BLaER1 (cell line): Measurements from ENCODE around the gene MYL12B.

Experiments
- H3K27ac ChIP-seq: shearing (Covaris generic); formaldehyde crosslinking; 2 replicates; pipeline ENCODE4 v1.8.1; 2022
- H3K27me3 ChIP-seq: shearing (Covaris generic); formaldehyde crosslinking; 2 replicates; pipeline ENCODE4 v1.8.1; 2022
- H3K36me3 ChIP-seq: shearing (Covaris generic); formaldehyde crosslinking; 2 replicates; pipeline ENCODE4 v1.8.1; 2022
- H3K4me1 ChIP-seq: shearing (Covaris generic); formaldehyde crosslinking; 2 replicates; pipeline ENCODE4 v1.8.1; 2022
- H3K4me2 ChIP-seq: shearing (Covaris generic); formaldehyde crosslinking; 2 replicates; pipeline ENCODE4 v1.8.1; 2022
- H3K4me3 ChIP-seq: shearing (Covaris generic); formaldehyde crosslinking; 2 replicates; pipeline ENCODE4 v1.8.1; 2022
- H3K9ac ChIP-seq: shearing (Covaris generic); formaldehyde crosslinking; 2 replicates; pipeline ENCODE4 v1.8.1; 2022
- H3K9me3 ChIP-seq: shearing (Covaris generic); formaldehyde crosslinking; 2 replicates; pipeline ENCODE4 v1.8.1; 2022
- H4K20me1 ChIP-seq: shearing (Covaris generic); formaldehyde crosslinking; 2 replicates; pipeline ENCODE4 v1.8.1; 2022
- Cebpa-rat ChIP-seq: shearing (Covaris generic); IDR thresholded peaks from 2 replicates; pipeline ENCODE4 v1.8.1; 2022

MYL12B gene

GRCh38 chr18:3261373-3262233, at the start of gene MYL12B:
Gene MYL12B (plus strand): TSS chr18:3262133. CDS start chr18:3272899, 10,766 bp downstream.
- H3K36me3 ChIP-seq: peaks cover 29% of the 10 kb centered on the region
- peaks cover 39% of the 10 kb centered on the region for H4K20me1 ChIP-seq
- TF ChIP-seq Cebpa-rat: no peak
- H3K4me2 ChIP-seq: peak within 1 kb of the TSS; percentile 82
- no peaks in the 10 kb centered on the region for H3K27me3 ChIP-seq
- no peaks in the 10 kb centered on the region for H3K9me3 ChIP-seq
- H3K9ac ChIP-seq: peak within 1 kb of the TSS; percentile 98
- peaks cover 77% of the 10 kb centered on the region for H3K4me1 ChIP-seq
- peak within 1 kb of the TSS; percentile 99 for H3K27ac ChIP-seq
- H3K4me3 ChIP-seq: peak within 1 kb of the TSS; percentile 92

- H3K27me3 ChIP-seq: no peaks in the 10 kb centered on the region; the same call in 1 of the 2 replicates
- H3K4me1 ChIP-seq: peaks cover 11% of the 10 kb centered on the region
- 0 out of 2 replicates have a peak, but pooled peaks cover 9% of the 10 kb centered on the region for H3K9me3 ChIP-seq
- H3K4me2 ChIP-seq: peak overlapping the region; percentile 29; the same call in 1 of the 2 replicates
- H3K9ac ChIP-seq: no peak overlapping the region
- H4K20me1 ChIP-seq: no peaks in the 10 kb centered on the region
- H3K4me3 ChIP-seq: no peak overlapping the region
- no peaks in the 10 kb centered on the region for H3K36me3 ChIP-seq
- no peak for TF ChIP-seq Cebpa-rat
- no peak overlapping the region for H3K27ac ChIP-seq
Observed at GRCh38 chr18:3212657-3213056, 49.3 kb upstream of the MYL12B start.

- no peaks in the 10 kb centered on the region for H3K36me3 ChIP-seq
- no peak overlapping the region for H3K9ac ChIP-seq
- H3K4me2 ChIP-seq: peak overlapping the region; percentile 29
- H3K27me3 ChIP-seq: no peaks in the 10 kb centered on the region
- TF ChIP-seq Cebpa-rat: no peak
- H3K27ac ChIP-seq: no peak overlapping the region
- H3K4me3 ChIP-seq: no peak overlapping the region
- H3K9me3 ChIP-seq: 0 out of 2 replicates have a peak, but pooled peaks cover 9% of the 10 kb centered on the region
- no peaks in the 10 kb centered on the region for H4K20me1 ChIP-seq
- H3K4me1 ChIP-seq: peaks cover 11% of the 10 kb centered on the region
Observed at GRCh38 chr18:3213300-3214059, 48.5 kb upstream of the MYL12B start.

- TF ChIP-seq Cebpa-rat: no peak
- Histone ChIP-seq H3K36me3 (no peaks in the 10 kb centered on the region), H3K4me2 (no peak overlapping the region), H3K9ac (no peak overlapping the region), H3K4me1 (peaks cover 15% of the 10 kb centered on the region), H3K27me3 (no peaks in the 10 kb centered on the region), H3K9me3 (0 out of 2 replicates have a peak, but pooled peaks cover 9% of the 10 kb centered on the region), H3K27ac (no peak overlapping the region), H4K20me1 (no peaks in the 10 kb centered on the region), H3K4me3 (no peak overlapping the region)
Observed at GRCh38 chr18:3214855-3215637, 46.9 kb upstream of the MYL12B start.

GRCh38 chr18:3216987-3217386, 44.9 kb upstream of the MYL12B start:
- Histone ChIP-seq H3K27me3 (no peaks in the 10 kb centered on the region), H4K20me1 (no peaks in the 10 kb centered on the region), H3K9me3 (0 out of 2 replicates have a peak, but pooled peaks cover 9% of the 10 kb centered on the region), H3K9ac (no peak overlapping the region), H3K36me3 (no peaks in the 10 kb centered on the region), H3K4me2 (no peak overlapping the region), H3K27ac (no peak overlapping the region), H3K4me1 (peaks cover 16% of the 10 kb centered on the region), H3K4me3 (no peak overlapping the region)
- TF ChIP-seq Cebpa-rat: no peak

- Histone ChIP-seq H3K36me3 (no peaks in the 10 kb centered on the region), H3K4me1 (peaks cover 12% of the 10 kb centered on the region), H3K27me3 (no peaks in the 10 kb centered on the region), H4K20me1 (no peaks in the 10 kb centered on the region), H3K9me3 (0 out of 2 replicates have a peak, but pooled peaks cover 9% of the 10 kb centered on the region), H3K27ac (no peak overlapping the region), H3K9ac (no peak overlapping the region), H3K4me3 (no peak overlapping the region), H3K4me2 (no peak overlapping the region)
- TF ChIP-seq Cebpa-rat: no peak
Observed at GRCh38 chr18:3217948-3218647, 43.8 kb upstream of the MYL12B start.

GRCh38 chr18:3218819-3219218, 43.1 kb upstream of the MYL12B start:
- Histone ChIP-seq H3K4me1 (peaks cover 5% of the 10 kb centered on the region; the same call in 1 of the 2 replicates), H3K4me3 (no peak overlapping the region), H3K4me2 (no peak overlapping the region), H3K27ac (no peak overlapping the region), H4K20me1 (no peaks in the 10 kb centered on the region), H3K9me3 (0 out of 2 replicates have a peak, but pooled peaks cover 9% of the 10 kb centered on the region), H3K27me3 (no peaks in the 10 kb centered on the region), H3K36me3 (no peaks in the 10 kb centered on the region), H3K9ac (no peak overlapping the region)
- TF ChIP-seq Cebpa-rat: no peak

- no peak overlapping the region for H3K4me2 ChIP-seq
- H3K9ac ChIP-seq: no peak overlapping the region
- H3K27me3 ChIP-seq: no peaks in the 10 kb centered on the region
- H3K36me3 ChIP-seq: no peaks in the 10 kb centered on the region
- H4K20me1 ChIP-seq: no peaks in the 10 kb centered on the region
- peaks cover 5% of the 10 kb centered on the region; the same call in 1 of the 2 replicates for H3K4me1 ChIP-seq
- no peak for TF ChIP-seq Cebpa-rat
- no peak overlapping the region for H3K4me3 ChIP-seq
- H3K27ac ChIP-seq: no peak overlapping the region
- H3K9me3 ChIP-seq: 0 out of 2 replicates have a peak, but pooled peaks cover 8% of the 10 kb centered on the region
Observed at GRCh38 chr18:3219241-3219630, 42.7 kb upstream of the MYL12B start.
